H1 (cell line): ENCODE results near the gene LIN37. TPM values are rescaled to one million over a fixed set of nuclear protein-coding genes. Genes with fewer than 3 reads are reported as not detected.

ENCODE experiments used
- CTCF ChIA-PET: fragments of 300-600 bp; sonication (Branson Sonifier 250); formaldehyde crosslinking; loops from one replicate; lab custom pipeline; 2021; ENCODE audit not compliant: partially characterized antibody; lab: Charles Lee
- POLR2A ChIA-PET: fragments of 300-600 bp; sonication (Branson Sonifier 250); formaldehyde crosslinking; loops from one replicate; lab custom pipeline; 2021; ENCODE audit warnings: inconsistent platforms; ENCODE audit not compliant: partially characterized antibody; lab: Charles Lee
- DNase-seq, 2 experiments: peaks; one replicate each; pipeline versions ENCODE4 v3.0.0 to v3.0.0-alpha.2; 2010 to 2022; ENCODE audit warnings: low spot score in 2 of 2, low read depth in 1 of 2, mixed read lengths in 1 of 2
- FAIRE-seq: peaks from 2 replicates; lab custom pipeline; 2011; peaks lifted over from hg19 to GRCh38; lab: Jason Lieb, UNC
- H2AFZ ChIP-seq: 2 replicates; pipeline ENCODE4 v1.8.1; 2012; ENCODE audit warnings: low read length, inconsistent platforms
- H2AK5ac ChIP-seq: 2 replicates; pipeline ENCODE4 v1.6.1; 2013; ENCODE audit warnings: low read depth, low read length
- H2BK120ac ChIP-seq: replicated peaks from 2 replicates; pipeline ENCODE3; 2013; ENCODE audit warnings: low read depth, low read length, inconsistent platforms
- H2BK12ac ChIP-seq: 2 replicates; pipeline ENCODE4 v1.6.1; 2013; ENCODE audit warnings: low read depth, low read length
- H2BK15ac ChIP-seq: 2 replicates; pipeline ENCODE4 v1.6.1; 2013; ENCODE audit warnings: low read length
- H2BK20ac ChIP-seq: 2 replicates; pipeline ENCODE4 v1.6.1; 2013; ENCODE audit warnings: low read length
- H2BK5ac ChIP-seq: 2 replicates; pipeline ENCODE4 v1.6.1; 2013; ENCODE audit warnings: low read depth, low read length
- H3K14ac ChIP-seq: 2 replicates; pipeline ENCODE4 v1.6.1; 2013; ENCODE audit warnings: inconsistent platforms; ENCODE audit not compliant: insufficient read length
- H3K18ac ChIP-seq: 2 replicates; pipeline ENCODE4 v1.6.1; 2013; ENCODE audit warnings: low read length; ENCODE audit errors: extremely low read depth
- H3K23ac ChIP-seq: 2 replicates; pipeline ENCODE4 v1.6.1; 2013; ENCODE audit warnings: inconsistent platforms; ENCODE audit not compliant: insufficient read length
- H3K23me2 ChIP-seq: 2 replicates; pipeline ENCODE4 v1.6.1; 2013; ENCODE audit warnings: low read depth, low read length
- H3K27ac ChIP-seq: 2 replicates; pipeline ENCODE4 v1.6.1; 2011; ENCODE audit warnings: low read depth, low read length, inconsistent platforms
- H3K27me3 ChIP-seq, 4 experiments: replicated peaks in 1 of 4; 1 replicate in 1 of 4; 2 replicates in 3 of 4; pipeline versions ENCODE4 v1.6.1 to v1.8.1; 2011 to 2013; ENCODE audit warnings: low read length in 3 of 4, mild to moderate bottlenecking in 3 of 4, inconsistent platforms in 2 of 4, mixed read lengths in 2 of 4, moderate library complexity in 1 of 4; ENCODE audit not compliant: control insufficient read depth in 3 of 4, insufficient read depth in 3 of 4; ENCODE audit errors: extremely low read depth in 1 of 4
- H3K36me3 ChIP-seq, 4 experiments: 2 replicates each; pipeline versions ENCODE4 v1.6.1 to v1.8.1; 2011 to 2013; ENCODE audit warnings: mild to moderate bottlenecking in 4 of 4, low read length in 3 of 4, moderate library complexity in 2 of 4, control low read depth in 1 of 4, inconsistent platforms in 1 of 4; ENCODE audit not compliant: insufficient read depth in 4 of 4, control insufficient read depth in 2 of 4
- H3K4ac ChIP-seq: replicated peaks from 2 replicates; pipeline ENCODE3; 2013; ENCODE audit warnings: low read length, low read depth, mixed read lengths, inconsistent platforms; ENCODE audit not compliant: insufficient read length
- H3K4me1 ChIP-seq, 4 experiments: replicated peaks in 1 of 4; 1 replicate in 1 of 4; 2 replicates in 3 of 4; pipeline versions ENCODE4 v1.6.1 to v1.8.1; 2011 to 2013; ENCODE audit warnings: low read length in 3 of 4, inconsistent platforms in 2 of 4, mixed read lengths in 1 of 4; ENCODE audit not compliant: insufficient read depth in 4 of 4, control insufficient read depth in 3 of 4
- H3K4me2 ChIP-seq, 2 experiments: 2 replicates each; pipeline versions ENCODE4 v1.6.1 to v1.8.1; 2011 to 2013; ENCODE audit warnings: low read depth in 2 of 2, low read length in 2 of 2, control low read depth in 1 of 2, inconsistent platforms in 1 of 2, mild to moderate bottlenecking in 1 of 2; ENCODE audit not compliant: insufficient read depth in 1 of 2
- H3K4me3 ChIP-seq, 4 experiments: fragments of 200-600, 300-600 bp in 1 of 4; sonication (generic), shearing (Covaris generic), sonication (Bioruptor Twin) in 1 of 4; 2 replicates each; pipeline versions ENCODE4 v1.5.1 to v1.8.1; 2011 to 2016; ENCODE audit warnings: low read length in 4 of 4, low read depth in 3 of 4, control low read depth in 2 of 4, inconsistent platforms in 2 of 4, mild to moderate bottlenecking in 2 of 4, mixed read lengths in 1 of 4, moderate library complexity in 1 of 4; ENCODE audit not compliant: insufficient read depth in 2 of 4; ENCODE audit errors: extremely low read depth in 1 of 4
- H3K56ac ChIP-seq: replicated peaks from 2 replicates; pipeline ENCODE3; 2013; ENCODE audit warnings: low read depth, mild to moderate bottlenecking, mixed read lengths, low read length, inconsistent platforms; ENCODE audit not compliant: insufficient read length
- H3K79me1 ChIP-seq: 2 replicates; pipeline ENCODE4 v1.6.1; 2013; ENCODE audit warnings: low read depth, low read length, control low read depth
- H3K79me2 ChIP-seq, 2 experiments: 2 replicates each; pipeline versions ENCODE4 v1.6.1 to v1.8.1; 2012 to 2013; ENCODE audit warnings: low read length in 2 of 2, mild to moderate bottlenecking in 2 of 2, inconsistent platforms in 1 of 2; ENCODE audit not compliant: insufficient read depth in 2 of 2, control insufficient read depth in 1 of 2
- H3K9ac ChIP-seq, 4 experiments: replicated peaks in 1 of 4; 1 replicate in 1 of 4; 2 replicates in 3 of 4; pipeline versions ENCODE4 v1.6.1 to v1.8.1; 2011 to 2013; ENCODE audit warnings: low read depth in 3 of 4, low read length in 3 of 4, control low read depth in 2 of 4, mild to moderate bottlenecking in 2 of 4, moderate library complexity in 2 of 4, inconsistent platforms in 1 of 4; ENCODE audit errors: extremely low read depth in 1 of 4
- H3K9me3 ChIP-seq, 2 experiments: 2 replicates each; pipeline versions ENCODE4 v1.6.1 to v1.8.1; 2012 to 2013; ENCODE audit warnings: mild to moderate bottlenecking in 2 of 2, moderate library complexity in 2 of 2, control low read depth in 1 of 2, inconsistent platforms in 1 of 2, low read depth in 1 of 2, low read length in 1 of 2, mixed read lengths in 1 of 2; ENCODE audit not compliant: insufficient read depth in 2 of 2
- H4K20me1 ChIP-seq, 2 experiments: replicated peaks in 1 of 2; 2 replicates each; pipeline versions ENCODE3 to v1.8.1; 2011 to 2013; ENCODE audit warnings: inconsistent platforms in 2 of 2, low read length in 2 of 2, mild to moderate bottlenecking in 1 of 2; ENCODE audit not compliant: insufficient read depth in 2 of 2, control insufficient read depth in 1 of 2
- H4K5ac ChIP-seq: 2 replicates; pipeline ENCODE4 v1.6.1; 2013; ENCODE audit warnings: low read length, low read depth, mixed read lengths, inconsistent platforms; ENCODE audit not compliant: insufficient read length
- H4K8ac ChIP-seq: 2 replicates; pipeline ENCODE4 v1.8.0; 2013; ENCODE audit warnings: mild to moderate bottlenecking, moderate library complexity, low read length, inconsistent platforms; ENCODE audit not compliant: insufficient read depth; ENCODE audit errors: extremely low read depth
- H4K91ac ChIP-seq: replicated peaks from 2 replicates; pipeline ENCODE3; 2013; ENCODE audit warnings: low read length, mixed read lengths, inconsistent platforms; ENCODE audit not compliant: insufficient read length
- BACH1 ChIP-seq: IDR thresholded peaks from 2 replicates; pipeline ENCODE4 v1.6.1; 2012; ENCODE audit warnings: low read length, improper control_type of control experiment
- CHD1 ChIP-seq: IDR thresholded peaks from 2 replicates; pipeline ENCODE4 v1.6.1; 2012; ENCODE audit warnings: low read depth, low read length, improper control_type of control experiment
- EP300 ChIP-seq, 2 experiments: IDR thresholded peaks; 1 replicate in 1 of 2; 2 replicates in 1 of 2; pipeline ENCODE4 v1.6.1; 2011 to 2012; ENCODE audit warnings: low read depth in 2 of 2, low read length in 2 of 2, mild to moderate bottlenecking in 2 of 2, borderline replicate concordance in 1 of 2, inconsistent platforms in 1 of 2, moderate library complexity in 1 of 2
- KDM1A ChIP-seq: fragments of 200-600, 300-600 bp; sonication (generic); IDR thresholded peaks from 2 replicates; pipeline ENCODE4 v1.7.1; 2016; ENCODE audit warnings: mild to moderate bottlenecking, low read length, borderline replicate concordance
- POU5F1 ChIP-seq: IDR thresholded peaks from 2 replicates; pipeline ENCODE4 v1.6.1; 2011; ENCODE audit warnings: low read depth, mild to moderate bottlenecking, low read length, moderate library complexity
- RBBP5 ChIP-seq: IDR thresholded peaks from 2 replicates; pipeline ENCODE4 v1.7.1; 2012; ENCODE audit warnings: low read depth, mild to moderate bottlenecking, inconsistent platforms, low read length, moderate library complexity, borderline replicate concordance
- SIRT6 ChIP-seq: IDR thresholded peaks from one replicate; pipeline ENCODE4 v1.7.1; 2012; ENCODE audit warnings: low read length, inconsistent platforms
- SIX5 ChIP-seq: IDR thresholded peaks from 2 replicates; pipeline ENCODE4 v1.6.1; 2011; ENCODE audit warnings: mild to moderate bottlenecking, low read depth, low read length
- SRF ChIP-seq: IDR thresholded peaks from 2 replicates; pipeline ENCODE4 v1.6.1; 2011; ENCODE audit warnings: mild to moderate bottlenecking, low read depth, low read length, moderate library complexity
- WGBS, 2 experiments: shearing (Covaris generic) in 1 of 2; methylation state at CpG; one replicate each; pipeline versions ENCODE4 v1.1.6 to v1.1.7; 2013 to 2015; ENCODE audit warnings: low lambda C conversion rate in 2 of 2, mixed read lengths in 2 of 2, inconsistent platforms in 1 of 2, low coverage in 1 of 2, missing lambda C conversion rate in 1 of 2; ENCODE audit not compliant: insufficient replicate concordance in 2 of 2, insufficient coverage in 1 of 2, insufficient read length in 1 of 2; ENCODE audit errors: extremely low coverage in 1 of 2, missing lambda C conversion rate in 1 of 2; 5-methylcytosine and 5-hydroxymethylcytosine counted together
- polyA plus RNA-seq, 7 experiments: library from polyadenylated mRNA; depleted of rRNA in 3 of 7; stranded (reverse) in 5 of 7; unstranded in 2 of 7; fragments of >200 nt in 5 of 7; fragments of 200-250 nt in 2 of 7; gene quantifications; 1 replicate in 5 of 7; 2 replicates in 1 of 7; 4 replicates in 1 of 7; pipeline versions ENCODE4 v1.2.1 to v1.2.3, GENCODE V29; 2011 to 2013; ENCODE audit warnings: missing spikeins in 2 of 7, mixed read lengths in 2 of 7
- total RNA-seq: library from RNA; stranded (reverse); fragmentation: NEBNext Ultra II Directional; extraction: Animal tissue kit (Norgen Biotek cat#: 25700); gene quantifications from 2 replicates; pipeline ENCODE4 v1.2.1, GENCODE V29; 2021
- TF ChIP-seq, protein P1 (sequence below), 3 experiments: IDR thresholded peaks; 1 replicate in 2 of 3; 2 replicates in 1 of 3; pipeline versions ENCODE4 v1.5.1 to v1.6.1; 2011; ENCODE audit warnings: low read length in 3 of 3, mild to moderate bottlenecking in 3 of 3, inconsistent platforms in 2 of 3, low read depth in 1 of 3, moderate library complexity in 1 of 3; ENCODE audit not compliant: insufficient read depth in 1 of 3; ENCODE audit errors: control extremely low read depth in 1 of 3

The LIN37 gene
- total and polyA plus RNA-seq, 2 of the 8 experiments (the other 6 are each of a cell fraction or from before 2014, with no cell fraction given) = 3.8 to 9.8 TPM

DNA sequence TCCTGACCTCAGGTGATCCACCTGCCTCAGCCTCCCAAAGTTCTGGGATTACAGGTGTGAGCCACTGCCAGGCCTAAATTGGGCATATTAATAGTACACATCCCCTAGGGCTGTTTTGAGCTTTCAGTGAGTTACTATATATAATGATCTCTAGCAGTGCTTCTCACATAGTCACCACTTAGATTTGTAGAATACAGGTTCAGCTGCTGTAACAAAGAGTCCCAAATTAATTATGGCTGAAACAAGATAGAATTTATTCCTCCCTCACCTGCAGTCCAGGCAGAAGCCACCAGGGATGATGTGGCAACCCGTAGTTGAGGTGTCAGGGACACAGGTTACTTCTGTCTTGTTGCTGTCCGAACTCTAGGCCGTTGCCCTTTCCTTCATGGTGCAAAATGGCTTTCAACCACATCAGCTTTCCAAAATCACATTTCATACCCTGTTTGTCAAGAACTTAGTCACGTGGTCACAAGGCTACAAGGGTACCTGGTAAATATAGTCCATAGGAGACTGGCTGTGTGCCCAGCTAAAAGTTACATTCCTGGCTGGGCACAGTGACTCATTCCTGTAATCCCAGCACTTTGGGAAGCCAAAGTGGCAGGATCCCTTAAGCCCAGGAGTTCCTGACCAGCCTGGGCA, 12.5 kb downstream of the LIN37 start:
- Histone ChIP-seq H3K9me3 (no peaks in the 10 kb centered on the region), H4K20me1 (peaks cover 2 to 8% of the 10 kb centered on the region in 2 experiments), H4K5ac (no peak overlapping the region), H3K27me3 (peaks cover 0 to 9% (median 6%) of the 10 kb centered on the region in 4 experiments; a peak in 5 of 7 replicates), H3K4me3 (no peak overlapping the region), H3K4me1 (peaks cover 0 to 12% (median 8%) of the 10 kb centered on the region in 4 experiments; a peak in 5 of 7 replicates), H3K18ac (no peak overlapping the region), H3K23ac (no peak overlapping the region), H3K9ac (no peak overlapping the region), H3K79me1 (peaks cover 4% of the 10 kb centered on the region), H2BK12ac (no peak overlapping the region), H2AK5ac (no peak overlapping the region), H4K91ac (no peak overlapping the region), H3K4me2 (no peak overlapping the region), H4K8ac (no peak overlapping the region), H2BK20ac (no peak overlapping the region), H2BK15ac (no peak overlapping the region), H2BK5ac (no peak overlapping the region), H3K27ac (no peak overlapping the region), H3K14ac (no peak overlapping the region), H2BK120ac (no peak overlapping the region), H2AFZ (no peak overlapping the region), H3K79me2 (peaks cover 0 to 6% of the 10 kb centered on the region in 2 experiments; a peak in 2 of 4 replicates), H3K56ac (no peak overlapping the region), H3K23me2 (peaks cover 8% of the 10 kb centered on the region; the same call in 1 of the 2 replicates), H3K36me3 (peaks cover 2 to 16% (median 6%) of the 10 kb centered on the region in 4 experiments; a peak in 5 of 8 replicates), H3K4ac (no peak overlapping the region)
- POLR2A ChIA-PET = interaction anchor here (1.4 to 1.5 kb wide), 2 partner anchors 12 to 13 kb away, joined by 3 to 6 read pairs; partner anchors contain the start of gene LIN37
- CTCF ChIA-PET = interaction anchor here (1.5 to 1.9 kb wide), 2 partner anchors 24 to 58 kb away, joined by 3 to 5 read pairs; no protein-coding TSS in a partner anchor
- DNase-seq (no peak), FAIRE-seq (no peak)
- WGBS, 2 experiments = 88% methylated on average over 4 of the region's 4 CpGs; no CpG with 5 or more reads in 1 of the 2 experiments
- TF ChIP-seq POU5F1 (no peak), RBBP5 (no peak), BACH1 (no peak), SRF (no peak), SIX5 (no peak), KDM1A (no peak), EP300 (IDR thresholded peaks at IDR 0.05; ENCODE audit: borderline replicate concordance in 1 of 2, low read depth in 2 of 2, low read length in 2 of 2) (no peak), CHD1 (no peak), SIRT6 (no peak)
- TF ChIP-seq, protein P1, sequence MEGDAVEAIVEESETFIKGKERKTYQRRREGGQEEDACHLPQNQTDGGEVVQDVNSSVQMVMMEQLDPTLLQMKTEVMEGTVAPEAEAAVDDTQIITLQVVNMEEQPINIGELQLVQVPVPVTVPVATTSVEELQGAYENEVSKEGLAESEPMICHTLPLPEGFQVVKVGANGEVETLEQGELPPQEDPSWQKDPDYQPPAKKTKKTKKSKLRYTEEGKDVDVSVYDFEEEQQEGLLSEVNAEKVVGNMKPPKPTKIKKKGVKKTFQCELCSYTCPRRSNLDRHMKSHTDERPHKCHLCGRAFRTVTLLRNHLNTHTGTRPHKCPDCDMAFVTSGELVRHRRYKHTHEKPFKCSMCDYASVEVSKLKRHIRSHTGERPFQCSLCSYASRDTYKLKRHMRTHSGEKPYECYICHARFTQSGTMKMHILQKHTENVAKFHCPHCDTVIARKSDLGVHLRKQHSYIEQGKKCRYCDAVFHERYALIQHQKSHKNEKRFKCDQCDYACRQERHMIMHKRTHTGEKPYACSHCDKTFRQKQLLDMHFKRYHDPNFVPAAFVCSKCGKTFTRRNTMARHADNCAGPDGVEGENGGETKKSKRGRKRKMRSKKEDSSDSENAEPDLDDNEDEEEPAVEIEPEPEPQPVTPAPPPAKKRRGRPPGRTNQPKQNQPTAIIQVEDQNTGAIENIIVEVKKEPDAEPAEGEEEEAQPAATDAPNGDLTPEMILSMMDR (IDR thresholded peaks at IDR 0.05; ENCODE audit: control extremely low read depth in 1 of 3, insufficient read depth in 1 of 3, low read depth in 1 of 3, low read length in 3 of 3) = no peak
